Gastroesophageal sphincter (tissue), 4 donors: ENCODE data around the gene COL20A1. TPM values are rescaled to one million over a fixed set of nuclear protein-coding genes. Genes with fewer than 3 reads are reported as not detected.

Experiments used
- ATAC-seq: fragments of 150-250 bp; one replicate; pipeline ENCODE4 v1.9.1; 2016; ENCODE audit warnings: mild to moderate bottlenecking, moderate library complexity
- H3K27ac ChIP-seq, 4 donors: fragments of 200-600 bp; sonication (generic) in 3 of 4; 1 replicate in 3 of 4; 2 replicates in 1 of 4; pipeline ENCODE4 v1.5.1; 2016 to 2019
- H3K27me3 ChIP-seq: fragments of 200-600 bp; sonication (generic); one replicate; pipeline ENCODE4 v1.5.1; 2019
- H3K36me3 ChIP-seq, 2 donors: fragments of 200-600 bp; sonication (generic); one replicate each; pipeline ENCODE4 v1.5.1; 2019; ENCODE audit warnings: control low read depth in 1 of 2
- H3K4me1 ChIP-seq, 3 donors: fragments of 200-600 bp; sonication (generic); 1 replicate in 2 of 3; 2 replicates in 1 of 3; pipeline ENCODE4 v1.5.1; 2016 to 2019; ENCODE audit warnings: control low read depth in 2 of 3
- H3K4me3 ChIP-seq, 2 donors: fragments of 200-600 bp; sonication (generic); one replicate each; pipeline ENCODE4 v1.5.1; 2019; ENCODE audit warnings: mild to moderate bottlenecking in 1 of 2, moderate library complexity in 1 of 2
- H3K9me3 ChIP-seq, 3 donors: fragments of 200-600 bp; sonication (generic); one replicate each; pipeline ENCODE4 v1.5.1; 2017 to 2019; ENCODE audit warnings: control low read depth in 2 of 3
- EP300 ChIP-seq: sonication (generic); formaldehyde crosslinking; IDR thresholded peaks from one replicate; pipeline ENCODE4 v1.6.1; 2017; ENCODE audit warnings: antibody characterized with exemption, mild to moderate bottlenecking
- POLR2A ChIP-seq, 2 donors: fragments of 450-650 bp; IDR thresholded peaks; one replicate each; pipeline ENCODE4 v1.6.1; 2017; ENCODE audit warnings: antibody characterized with exemption in 2 of 2, mild to moderate bottlenecking in 2 of 2, moderate library complexity in 1 of 2
- POLR2AphosphoS5 ChIP-seq: sonication (generic); formaldehyde crosslinking; IDR thresholded peaks from one replicate; pipeline ENCODE4 v1.6.1; 2017; ENCODE audit warnings: antibody characterized with exemption
- WGBS, 2 donors: methylation state at CpG; one replicate each; pipeline ENCODE4 v1.1.5; 2018; ENCODE audit warnings: low coverage in 1 of 2; 5-methylcytosine and 5-hydroxymethylcytosine counted together
- total RNA-seq, 4 donors: library from RNA; depleted of rRNA; stranded (reverse); fragments of >200 nt; gene quantifications; one replicate each; pipeline ENCODE4 v1.1.0, GENCODE V29; 2016
- TF ChIP-seq, protein P1 (sequence below), 4 experiments: fragments of 200-600 bp in 2 of 4; fragments of 450-650 bp in 2 of 4; sonication (generic) in 1 of 4; IDR thresholded peaks; one replicate each; pipeline ENCODE4 v1.5.1; 2017 to 2019; ENCODE audit warnings: antibody characterized with exemption in 4 of 4, mild to moderate bottlenecking in 2 of 4, moderate library complexity in 2 of 4

Gene COL20A1
- total RNA-seq, 4 donors from 2014 or later: not detected

DNA sequence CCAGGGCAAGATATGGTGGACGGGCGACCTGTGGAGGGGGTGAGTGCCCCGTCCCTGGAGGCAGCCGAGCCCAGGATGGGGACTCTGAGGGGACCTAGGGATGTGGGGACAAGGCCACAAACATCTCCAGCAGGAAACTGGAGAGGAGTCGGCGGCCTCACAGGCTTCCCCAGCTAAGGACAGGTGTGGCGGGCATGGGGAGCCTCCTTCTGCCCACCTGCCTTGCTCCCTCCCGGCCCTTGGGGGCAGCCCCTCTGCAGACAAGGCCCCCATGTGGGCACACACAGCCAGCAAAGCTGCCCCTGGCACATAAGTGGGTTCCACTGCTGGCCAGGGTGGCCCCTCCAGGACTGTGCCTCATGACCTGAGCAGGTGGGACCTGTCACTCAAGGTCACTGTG is 63.5 kb downstream of the COL20A1 start:
- no peak for TF ChIP-seq POLR2AphosphoS5
- TF ChIP-seq, protein P1, sequence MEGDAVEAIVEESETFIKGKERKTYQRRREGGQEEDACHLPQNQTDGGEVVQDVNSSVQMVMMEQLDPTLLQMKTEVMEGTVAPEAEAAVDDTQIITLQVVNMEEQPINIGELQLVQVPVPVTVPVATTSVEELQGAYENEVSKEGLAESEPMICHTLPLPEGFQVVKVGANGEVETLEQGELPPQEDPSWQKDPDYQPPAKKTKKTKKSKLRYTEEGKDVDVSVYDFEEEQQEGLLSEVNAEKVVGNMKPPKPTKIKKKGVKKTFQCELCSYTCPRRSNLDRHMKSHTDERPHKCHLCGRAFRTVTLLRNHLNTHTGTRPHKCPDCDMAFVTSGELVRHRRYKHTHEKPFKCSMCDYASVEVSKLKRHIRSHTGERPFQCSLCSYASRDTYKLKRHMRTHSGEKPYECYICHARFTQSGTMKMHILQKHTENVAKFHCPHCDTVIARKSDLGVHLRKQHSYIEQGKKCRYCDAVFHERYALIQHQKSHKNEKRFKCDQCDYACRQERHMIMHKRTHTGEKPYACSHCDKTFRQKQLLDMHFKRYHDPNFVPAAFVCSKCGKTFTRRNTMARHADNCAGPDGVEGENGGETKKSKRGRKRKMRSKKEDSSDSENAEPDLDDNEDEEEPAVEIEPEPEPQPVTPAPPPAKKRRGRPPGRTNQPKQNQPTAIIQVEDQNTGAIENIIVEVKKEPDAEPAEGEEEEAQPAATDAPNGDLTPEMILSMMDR (IDR thresholded peaks at IDR 0.05): no peak
- no peak for TF ChIP-seq EP300
- H3K27ac ChIP-seq: no peak overlapping the region
- 95% methylated on average over 6 of the region's 8 CpGs; no CpG with 5 or more reads in 1 of the 2 donors for WGBS, 2 donors
- peaks cover 92% of the 10 kb centered on the region for H3K27me3 ChIP-seq
- H3K4me1 ChIP-seq: peaks cover 0 to 22% (median 0%) of the 10 kb centered on the region in 3 donors
- no peaks in the 10 kb centered on the region for H3K36me3 ChIP-seq
- H3K9me3 ChIP-seq: no peaks in the 10 kb centered on the region
- no peak for ATAC-seq
- no peak overlapping the region for H3K4me3 ChIP-seq

DNA sequence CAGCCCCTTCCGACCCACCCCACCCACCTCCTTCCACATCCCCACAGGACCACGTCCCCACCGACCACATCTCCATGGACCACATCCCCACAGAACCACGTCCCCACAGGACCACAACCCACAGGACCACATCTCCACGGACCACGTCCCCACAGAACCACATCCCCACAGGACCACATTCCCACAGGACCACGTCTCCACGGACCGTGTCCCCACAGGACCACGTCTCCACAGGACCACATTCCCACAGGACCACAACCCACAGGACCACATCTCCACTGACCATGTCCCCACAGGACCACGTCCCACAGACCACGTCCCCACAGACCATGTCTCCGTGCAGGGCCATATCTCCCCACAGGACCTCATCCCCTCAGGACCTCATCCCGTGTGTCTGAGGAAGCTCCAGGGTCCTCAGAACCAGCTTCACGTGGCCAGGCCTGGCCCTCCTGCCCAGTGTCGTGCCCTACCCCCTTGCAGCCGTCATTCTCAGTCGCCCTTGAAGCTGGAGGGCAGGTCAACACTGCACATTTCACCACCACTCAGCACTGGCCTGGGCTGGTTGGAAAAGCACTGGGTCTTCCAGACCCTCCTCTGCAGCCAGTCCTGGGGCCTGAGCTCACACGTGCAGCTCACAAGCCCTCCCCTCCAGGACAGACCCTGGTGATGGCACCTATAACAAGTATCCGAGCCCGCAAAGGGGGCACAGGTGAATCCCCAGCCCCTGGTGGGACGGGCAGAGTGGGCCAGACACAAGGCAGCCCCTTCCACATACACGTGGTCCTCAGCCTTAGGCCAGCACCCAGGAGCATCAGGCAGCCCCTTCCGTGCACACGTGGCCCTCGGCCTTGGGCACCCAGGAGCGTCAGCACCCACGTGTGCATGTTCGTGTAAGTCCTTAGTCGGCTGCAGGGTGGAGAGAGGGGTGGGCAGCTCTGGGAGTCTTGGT is 64.2 kb downstream of the COL20A1 start:
- TF ChIP-seq, protein P1 (IDR thresholded peaks at IDR 0.05): no peak
- TF ChIP-seq EP300 (no peak), POLR2A (IDR thresholded peaks at IDR 0.05) (no peak), POLR2AphosphoS5 (no peak)
- WGBS, 2 donors: 63% methylated on average over 7 of the region's 30 CpGs; no CpG with 5 or more reads in 1 of the 2 donors
- no peak overlapping the region for H3K4me3 ChIP-seq
- H3K27ac ChIP-seq: no peak overlapping the region
- peaks cover 0 to 18% (median 0%) of the 10 kb centered on the region in 3 donors for H3K4me1 ChIP-seq
- peaks cover 92% of the 10 kb centered on the region for H3K27me3 ChIP-seq
- H3K9me3 ChIP-seq: no peaks in the 10 kb centered on the region
- no peak for ATAC-seq
- H3K36me3 ChIP-seq: no peaks in the 10 kb centered on the region

DNA sequence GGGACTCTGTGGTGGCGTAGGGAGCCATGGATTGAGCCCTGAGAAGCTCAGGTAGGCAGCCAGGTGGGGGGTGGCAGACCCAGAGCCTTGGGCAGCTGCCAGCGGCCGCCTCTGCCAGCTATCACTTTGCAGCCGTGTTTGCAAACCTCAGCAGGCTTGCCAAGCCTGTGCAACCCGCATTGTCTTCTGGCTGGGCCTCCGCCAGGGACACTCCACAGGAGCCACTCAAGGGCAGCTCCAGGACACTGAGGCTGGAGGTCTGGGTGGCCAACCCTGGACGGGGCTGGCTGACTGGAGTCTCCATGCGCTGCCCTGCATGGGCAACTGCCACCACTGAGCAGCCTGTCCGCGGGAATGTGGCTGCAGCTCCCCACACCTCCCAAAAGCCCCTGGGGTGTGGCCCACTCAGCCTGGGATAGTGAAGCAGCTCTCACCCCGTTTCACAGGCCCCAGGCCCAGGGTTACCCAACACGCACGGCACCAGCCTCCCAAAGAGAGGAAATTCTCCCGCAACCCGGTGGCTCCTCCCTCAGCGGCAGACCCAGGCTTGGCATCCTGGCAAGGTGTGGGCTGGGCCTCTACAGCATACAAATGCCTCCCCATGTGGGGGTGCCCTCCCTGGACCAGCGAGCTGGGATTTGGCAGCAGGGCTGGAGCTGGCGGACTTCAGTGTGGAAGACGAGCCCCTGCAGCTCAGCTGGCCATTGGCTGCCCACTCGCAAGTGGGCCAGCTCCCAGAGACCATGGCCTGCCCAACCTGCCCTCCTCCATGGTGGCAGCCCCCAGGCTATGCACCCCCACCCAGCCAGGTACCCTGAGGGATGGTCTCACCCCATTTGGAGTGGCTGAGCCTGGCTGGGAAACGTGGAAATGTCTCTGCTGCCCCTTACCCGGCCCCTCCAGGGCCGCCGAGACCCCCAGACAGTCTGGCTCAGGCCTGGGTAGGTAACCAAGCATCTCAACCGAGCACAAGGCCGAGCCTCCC is 65.2 kb downstream of the COL20A1 start:
- Histone ChIP-seq H3K4me3 (no peak overlapping the region), H3K9me3 (no peaks in the 10 kb centered on the region), H3K27me3 (peaks cover 92% of the 10 kb centered on the region), H3K4me1 (peaks cover 0 to 9% (median 0%) of the 10 kb centered on the region in 3 donors), H3K27ac (no peak overlapping the region), H3K36me3 (no peaks in the 10 kb centered on the region)
- no peak for ATAC-seq
- TF ChIP-seq, protein P1 (IDR thresholded peaks at IDR 0.05): no peak
- TF ChIP-seq POLR2A (IDR thresholded peaks at IDR 0.05): no peak
- no peak for TF ChIP-seq POLR2AphosphoS5
- no peak for TF ChIP-seq EP300
- WGBS, 2 donors: no CpG with 5 or more reads among the region's 26 CpGs

DNA sequence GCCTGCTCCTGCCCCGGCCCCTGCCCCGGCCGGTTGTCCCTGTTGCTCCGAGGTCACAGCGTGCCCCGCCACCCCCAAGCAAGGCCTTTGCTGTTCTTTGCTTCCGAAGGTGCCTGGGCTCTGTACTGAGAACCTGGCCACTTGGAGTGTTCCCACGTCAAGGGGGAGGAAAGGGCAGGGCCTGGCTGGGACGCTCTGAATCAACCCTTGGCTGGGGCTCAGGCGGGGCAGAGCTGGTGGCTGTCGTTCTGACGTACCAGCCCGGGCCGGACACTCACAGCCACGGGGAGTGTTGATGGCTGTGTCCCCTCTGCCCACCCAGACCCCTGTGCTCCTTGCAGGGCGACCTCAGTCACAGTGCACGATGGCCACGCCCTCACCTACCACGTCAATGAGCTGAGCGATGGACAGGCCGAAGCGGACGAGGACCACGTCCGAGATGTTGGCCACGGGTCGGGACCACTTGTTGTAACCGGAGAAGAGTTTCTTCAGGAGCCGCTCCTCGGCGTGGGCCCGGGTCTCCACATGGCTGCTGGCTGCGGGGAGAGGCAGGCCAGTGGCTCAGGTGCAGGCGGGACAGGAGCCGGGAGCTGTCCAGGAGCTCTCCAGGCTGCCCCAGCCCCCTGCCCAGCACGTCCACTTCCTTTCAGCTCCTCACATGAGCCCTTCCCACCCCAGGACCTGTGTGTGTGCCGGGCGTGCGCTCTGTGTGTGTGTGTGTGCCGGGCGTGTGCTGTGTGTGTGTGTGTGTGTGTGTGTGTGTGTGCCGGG is 66.4 kb downstream of the COL20A1 start:
- no peak for ATAC-seq
- 80 to 81% methylated on average over 1 to 10 of the region's 42 CpGs for WGBS, 2 donors
- H3K9me3 ChIP-seq: no peaks in the 10 kb centered on the region
- peaks cover 0 to 9% (median 0%) of the 10 kb centered on the region in 3 donors for H3K4me1 ChIP-seq
- TF ChIP-seq POLR2A (IDR thresholded peaks at IDR 0.05) (no peak), EP300 (no peak), POLR2AphosphoS5 (no peak)
- TF ChIP-seq, protein P1 (IDR thresholded peaks at IDR 0.05): no peak
- H3K27ac ChIP-seq: no peak overlapping the region
- no peak overlapping the region for H3K4me3 ChIP-seq
- no peaks in the 10 kb centered on the region for H3K36me3 ChIP-seq
- peaks cover 96% of the 10 kb centered on the region for H3K27me3 ChIP-seq
